ENCODE data around the gene WDR83. TPM values are rescaled to one million over a fixed set of nuclear protein-coding genes. Genes with fewer than 3 reads are reported as not detected.

The WDR83 gene
- total and polyA plus RNA-seq, 2 donors (not counting 3 experiments of a cell fraction or from before 2014, with no cell fraction given), result 10.5 to 11.8 TPM

DNA sequence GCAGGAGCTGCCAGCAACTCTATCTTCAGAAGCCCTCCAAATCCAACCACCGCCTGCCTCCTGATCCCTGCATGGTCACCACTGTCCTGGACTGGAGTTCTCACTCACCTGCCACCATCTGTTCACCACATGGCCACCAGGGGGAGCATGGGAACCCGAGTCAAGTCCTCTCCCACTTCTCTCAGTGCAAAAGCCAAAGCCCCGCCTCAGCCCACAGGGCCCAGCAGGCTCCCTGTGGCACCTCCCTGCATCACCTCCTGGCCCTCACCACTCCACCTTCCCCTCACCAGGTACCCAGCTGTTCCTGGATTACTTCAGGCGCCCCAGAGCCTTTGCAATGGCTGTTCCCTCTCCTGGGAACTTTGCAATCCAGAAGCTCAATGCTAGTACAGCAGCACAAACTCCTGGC, 9.8 kb downstream of the WDR83 start:
- Histone ChIP-seq H3K27ac (ENCODE audit: insufficient read depth, low read depth, low read length) (no peak overlapping the region), H3K27me3 (ENCODE audit: control insufficient read depth in 2 of 2, insufficient read depth in 2 of 2, low read length in 2 of 2) (no peaks in the 10 kb centered on the region), H2AFZ (ENCODE audit: low read depth, low read length) (no peak overlapping the region), H3K9me3 (replicated peaks; ENCODE audit: control insufficient read depth, insufficient read depth, low read length) (no peaks in the 10 kb centered on the region), H3K36me3 (ENCODE audit: control insufficient read depth in 2 of 2, extremely low read depth in 1 of 2, insufficient read depth in 2 of 2, low read length in 2 of 2) (peaks cover 5 to 42% of the 10 kb centered on the region in 2 experiments), H3K4me1 (ENCODE audit: control insufficient read depth, extremely low read depth, insufficient read depth, low read length) (no peaks in the 10 kb centered on the region), H3K9ac (replicated peaks; ENCODE audit: extremely low read depth, insufficient read depth, low read length) (no peak overlapping the region), H3K4me2 (ENCODE audit: insufficient read depth, low read length) (no peak overlapping the region), H3K9me1 (replicated peaks; ENCODE audit: control insufficient read depth, extremely low read depth, insufficient read depth, low read length) (no peaks in the 10 kb centered on the region), H3K4me3 (replicated peaks in 1 of 3; ENCODE audit: insufficient read depth in 1 of 3, low read depth in 1 of 3, low read length in 3 of 3) (no peak overlapping the region), H3K79me2 (ENCODE audit: control insufficient read depth, insufficient read depth, low read length) (peaks cover 9% of the 10 kb centered on the region), H4K20me1 (replicated peaks; ENCODE audit: control insufficient read depth, extremely low read depth, insufficient read depth, low read length) (no peaks in the 10 kb centered on the region)
- DNase-seq (ENCODE audit: low read depth, low spot score) (peak; percentile 60), FAIRE-seq (peak; percentile 88)
- CTCF ChIA-PET, result interaction anchor here (0.7 to 4.7 kb wide), 10 partner anchors 9 to 879 kb away, joined by 3 to 38 read pairs (median 4); partner anchors contain the start of genes GET3, MAN2B1 and WDR83
- TF ChIP-seq, protein P1, sequence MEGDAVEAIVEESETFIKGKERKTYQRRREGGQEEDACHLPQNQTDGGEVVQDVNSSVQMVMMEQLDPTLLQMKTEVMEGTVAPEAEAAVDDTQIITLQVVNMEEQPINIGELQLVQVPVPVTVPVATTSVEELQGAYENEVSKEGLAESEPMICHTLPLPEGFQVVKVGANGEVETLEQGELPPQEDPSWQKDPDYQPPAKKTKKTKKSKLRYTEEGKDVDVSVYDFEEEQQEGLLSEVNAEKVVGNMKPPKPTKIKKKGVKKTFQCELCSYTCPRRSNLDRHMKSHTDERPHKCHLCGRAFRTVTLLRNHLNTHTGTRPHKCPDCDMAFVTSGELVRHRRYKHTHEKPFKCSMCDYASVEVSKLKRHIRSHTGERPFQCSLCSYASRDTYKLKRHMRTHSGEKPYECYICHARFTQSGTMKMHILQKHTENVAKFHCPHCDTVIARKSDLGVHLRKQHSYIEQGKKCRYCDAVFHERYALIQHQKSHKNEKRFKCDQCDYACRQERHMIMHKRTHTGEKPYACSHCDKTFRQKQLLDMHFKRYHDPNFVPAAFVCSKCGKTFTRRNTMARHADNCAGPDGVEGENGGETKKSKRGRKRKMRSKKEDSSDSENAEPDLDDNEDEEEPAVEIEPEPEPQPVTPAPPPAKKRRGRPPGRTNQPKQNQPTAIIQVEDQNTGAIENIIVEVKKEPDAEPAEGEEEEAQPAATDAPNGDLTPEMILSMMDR (IDR thresholded peaks at IDR 0.05; ENCODE audit: extremely low read depth in 1 of 2, insufficient read depth in 1 of 2, low read depth in 1 of 2, low read length in 2 of 2), result peak; percentile 85 to 90
- TF ChIP-seq, protein P2, sequence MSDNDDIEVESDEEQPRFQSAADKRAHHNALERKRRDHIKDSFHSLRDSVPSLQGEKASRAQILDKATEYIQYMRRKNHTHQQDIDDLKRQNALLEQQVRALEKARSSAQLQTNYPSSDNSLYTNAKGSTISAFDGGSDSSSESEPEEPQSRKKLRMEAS (IDR thresholded peaks at IDR 0.05; ENCODE audit: insufficient read depth, insufficient read length), result peak; percentile 29
- no peak for TF ChIP-seq FOS (IDR thresholded peaks at IDR 0.05; ENCODE audit: borderline replicate concordance, insufficient read depth, low read length)
- dilution Hi-C loops (cut with MboI; ENCODE audit: extremely low pct_ligation_motif_present, low sequenced_read_pairs) (no loop called here), intact Hi-C loops (cut with micrococcal nuclease) (loop anchor here (1.0 kb wide), 1 partner anchor 171 kb away; no protein-coding TSS in a partner anchor)
- POLR2A ChIA-PET, result no interaction called here
- BruUV-seq (replicated peaks), result no TSS peak

DNA sequence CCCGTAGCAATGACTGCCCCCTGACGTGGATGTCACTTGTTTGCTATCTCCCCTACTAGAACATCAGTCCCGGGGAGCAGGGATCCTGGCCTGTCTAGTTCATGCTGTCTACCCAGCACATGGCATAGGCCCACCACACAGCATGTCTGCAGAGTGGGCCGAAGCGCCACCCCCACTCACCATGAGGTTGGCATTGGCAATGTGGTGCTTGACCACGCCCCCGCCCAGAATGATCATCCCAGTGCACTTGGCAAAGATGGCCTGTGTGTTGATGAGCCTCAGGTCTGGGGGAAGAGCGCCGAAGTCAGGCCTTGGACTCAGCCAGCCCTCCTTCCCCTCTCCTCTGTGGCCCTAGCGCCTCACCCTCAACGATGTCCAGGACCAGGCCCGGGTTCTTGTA, 10.3 kb downstream of the WDR83 start:
- Histone ChIP-seq H2AFZ (ENCODE audit: low read depth, low read length) (no peak overlapping the region), H3K27ac (ENCODE audit: insufficient read depth, low read depth, low read length) (no peak overlapping the region), H3K9me3 (replicated peaks; ENCODE audit: control insufficient read depth, insufficient read depth, low read length) (no peaks in the 10 kb centered on the region), H3K27me3 (ENCODE audit: control insufficient read depth in 2 of 2, insufficient read depth in 2 of 2, low read length in 2 of 2) (no peaks in the 10 kb centered on the region), H3K9me1 (replicated peaks; ENCODE audit: control insufficient read depth, extremely low read depth, insufficient read depth, low read length) (no peaks in the 10 kb centered on the region), H3K79me2 (ENCODE audit: control insufficient read depth, insufficient read depth, low read length) (peaks cover 9% of the 10 kb centered on the region), H3K36me3 (ENCODE audit: control insufficient read depth in 2 of 2, extremely low read depth in 1 of 2, insufficient read depth in 2 of 2, low read length in 2 of 2) (peaks cover 5 to 42% of the 10 kb centered on the region in 2 experiments), H3K4me3 (replicated peaks in 1 of 3; ENCODE audit: insufficient read depth in 1 of 3, low read depth in 1 of 3, low read length in 3 of 3) (no peak overlapping the region), H3K9ac (replicated peaks; ENCODE audit: extremely low read depth, insufficient read depth, low read length) (no peak overlapping the region), H3K4me1 (ENCODE audit: control insufficient read depth, extremely low read depth, insufficient read depth, low read length) (no peaks in the 10 kb centered on the region), H4K20me1 (replicated peaks; ENCODE audit: control insufficient read depth, extremely low read depth, insufficient read depth, low read length) (no peaks in the 10 kb centered on the region), H3K4me2 (ENCODE audit: insufficient read depth, low read length) (no peak overlapping the region)
- no peak for FAIRE-seq
- no peak for DNase-seq (ENCODE audit: low read depth, low spot score)
- TF ChIP-seq FOS (IDR thresholded peaks at IDR 0.05; ENCODE audit: borderline replicate concordance, insufficient read depth, low read length) (no peak), POLR2A (IDR thresholded peaks at IDR 0.05; ENCODE audit: low read depth, low read length) (no peak), JUN (IDR thresholded peaks at IDR 0.05; ENCODE audit: borderline replicate concordance, insufficient read depth, insufficient read length, low read depth) (no peak), MYC (IDR thresholded peaks at IDR 0.05; ENCODE audit: low read depth, low read length) (no peak)
- TF ChIP-seq, protein P1 (IDR thresholded peaks at IDR 0.05; ENCODE audit: extremely low read depth in 1 of 2, insufficient read depth in 1 of 2, low read depth in 1 of 2, low read length in 2 of 2), result no peak
- POLR2A ChIA-PET, result no interaction called here
- dilution Hi-C loops (cut with MboI; ENCODE audit: extremely low pct_ligation_motif_present, low sequenced_read_pairs) (no loop called here), intact Hi-C loops (cut with micrococcal nuclease) (loop anchor here (1.0 kb wide), 1 partner anchor 170 kb away; no protein-coding TSS in a partner anchor)
- no TSS peak for BruUV-seq (replicated peaks)
- CTCF ChIA-PET, result interaction anchor here (0.7 to 4.7 kb wide), 9 partner anchors 9 to 879 kb away, joined by 3 to 38 read pairs (median 3); partner anchors contain the start of genes GET3, MAN2B1 and WDR83
